GM19351 (cell line): ENCODE results near the gene RTN4RL1.
"Not testable (repeated sequence)": the region's sequence is repeated elsewhere in the genome, so short reads cannot be mapped to it uniquely, and the experiment has no call there.

Experiments
- ATAC-seq: cut with Tn5 transposase; IDR thresholded peaks from one replicate; pipeline ENCODE4 v1.9.1; 2021; ENCODE audit warnings: mild to moderate bottlenecking, moderate library complexity; ENCODE audit not compliant: unreplicated experiment

The RTN4RL1 gene

GRCh38 chr17:2008332-2009126 is 16.6 kb downstream of the RTN4RL1 start:
- ATAC-seq, result no peak

GRCh38 chr17:2004435-2004952 is 20.6 kb downstream of the RTN4RL1 start:
- no peak for ATAC-seq

- no peak for ATAC-seq
Observed at GRCh38 chr17:2003525-2003924, 21.6 kb downstream of the RTN4RL1 start.

- ATAC-seq, result no peak
Observed at GRCh38 chr17:2002767-2003329, 22.3 kb downstream of the RTN4RL1 start.

GRCh38 chr17:1999557-2000251 is 25.4 kb downstream of the RTN4RL1 start:
- no peak for ATAC-seq

GRCh38 chr17:1997927-1998742 is 27.0 kb downstream of the RTN4RL1 start:
- no peak for ATAC-seq

GRCh38 chr17:1997289-1997926 is 27.7 kb downstream of the RTN4RL1 start:
- ATAC-seq, result no peak

- ATAC-seq, result no peak
Observed at GRCh38 chr17:1996800-1997288, 28.3 kb downstream of the RTN4RL1 start.

GRCh38 chr17:1995907-1996799 is 29.0 kb downstream of the RTN4RL1 start:
- ATAC-seq, result no peak

GRCh38 chr17:1995321-1995892 is 29.7 kb downstream of the RTN4RL1 start:
- ATAC-seq, result no peak

- no peak for ATAC-seq
Observed at GRCh38 chr17:1994707-1995106, 30.4 kb downstream of the RTN4RL1 start.

- ATAC-seq, result no peak
Observed at GRCh38 chr17:1992541-1992940, 32.6 kb downstream of the RTN4RL1 start.

- ATAC-seq, result no peak
Observed at GRCh38 chr17:1989135-1989534, 36.0 kb downstream of the RTN4RL1 start.

GRCh38 chr17:1986783-1987451 is 38.2 kb downstream of the RTN4RL1 start:
- no peak for ATAC-seq

GRCh38 chr17:1985686-1986085 is 39.4 kb downstream of the RTN4RL1 start:
- ATAC-seq, result no peak

- no peak for ATAC-seq
Observed at GRCh38 chr17:1985093-1985492, 40.0 kb downstream of the RTN4RL1 start.

GRCh38 chr17:1982793-1983366 is 42.3 kb downstream of the RTN4RL1 start:
- not testable (repeated sequence) for ATAC-seq

GRCh38 chr17:1980665-1981250 is 44.4 kb downstream of the RTN4RL1 start:
- ATAC-seq, result no peak
